ENCODE measurements around the gene VPS37D. TPM values are rescaled to one million over a fixed set of nuclear protein-coding genes. Genes with fewer than 3 reads are reported as not detected.

The VPS37D gene
- total and polyA plus RNA-seq, 8 donors = 0.89 to 10.1 (median 7.8) TPM

- intact Hi-C loops (cut with DNase I) = no loop called here
- no peak for ATAC-seq
- no peak overlapping the region for H3K27ac ChIP-seq
- peaks cover 11 to 21% of the 10 kb centered on the region in 2 donors for H3K4me1 ChIP-seq
- H3K27me3 ChIP-seq = peaks cover 26 to 88% of the 10 kb centered on the region in 2 donors
- no peak overlapping the region for H3K4me3 ChIP-seq
- no peaks in the 10 kb centered on the region for H3K9me3 ChIP-seq
- no peak for DNase-seq
- no peaks in the 10 kb centered on the region for H3K36me3 ChIP-seq
- TF ChIP-seq CTCF (IDR thresholded peaks at IDR 0.05) = no peak
Observed at GRCh38 chr7:73626814-73627213, 40.8 kb upstream of the VPS37D start.

- ATAC-seq (no peak), DNase-seq (no peak)
- Histone ChIP-seq H3K36me3 (no peaks in the 10 kb centered on the region), H3K4me3 (no peak overlapping the region), H3K9me3 (no peaks in the 10 kb centered on the region), H3K27me3 (peaks cover 14 to 87% of the 10 kb centered on the region in 2 donors), H3K27ac (no peak overlapping the region), H3K4me1 (peaks cover 2 to 12% of the 10 kb centered on the region in 2 donors)
- intact Hi-C loops (cut with DNase I) = no loop called here
- TF ChIP-seq CTCF (IDR thresholded peaks at IDR 0.05) = no peak
Observed at GRCh38 chr7:73628504-73628903, 39.1 kb upstream of the VPS37D start.

- Histone ChIP-seq H3K27me3 (peaks cover 0 to 78% of the 10 kb centered on the region in 2 donors), H3K36me3 (no peaks in the 10 kb centered on the region), H3K27ac (no peak overlapping the region), H3K4me1 (no peaks in the 10 kb centered on the region), H3K9me3 (no peaks in the 10 kb centered on the region), H3K4me3 (no peak overlapping the region)
- no peak for TF ChIP-seq CTCF (IDR thresholded peaks at IDR 0.05)
- DNase-seq (no peak), ATAC-seq (no peak)
- intact Hi-C loops (cut with DNase I) = no loop called here
Observed at GRCh38 chr7:73631558-73631957, 36.1 kb upstream of the VPS37D start.

- ATAC-seq (no peak), DNase-seq (no peak)
- Histone ChIP-seq H3K4me1 (no peaks in the 10 kb centered on the region), H3K27ac (no peak overlapping the region), H3K9me3 (no peaks in the 10 kb centered on the region), H3K4me3 (no peak overlapping the region), H3K36me3 (no peaks in the 10 kb centered on the region), H3K27me3 (peaks cover 0 to 60% of the 10 kb centered on the region in 2 donors)
- no peak for TF ChIP-seq CTCF (IDR thresholded peaks at IDR 0.05)
- intact Hi-C loops (cut with DNase I) = no loop called here
Observed at GRCh38 chr7:73633323-73633722, 34.3 kb upstream of the VPS37D start.

- H3K4me1 ChIP-seq = no peaks in the 10 kb centered on the region
- no peaks in the 10 kb centered on the region for H3K9me3 ChIP-seq
- H3K27me3 ChIP-seq = peaks cover 0 to 55% of the 10 kb centered on the region in 2 donors
- H3K4me3 ChIP-seq = no peak overlapping the region
- ATAC-seq (no peak), DNase-seq (no peak)
- intact Hi-C loops (cut with DNase I) = no loop called here
- no peaks in the 10 kb centered on the region for H3K36me3 ChIP-seq
- no peak overlapping the region for H3K27ac ChIP-seq
- TF ChIP-seq CTCF (IDR thresholded peaks at IDR 0.05) = no peak
Observed at GRCh38 chr7:73633844-73634243, 33.8 kb upstream of the VPS37D start.
